GM21515 (cell line): ENCODE measurements around the gene TJAP1.

Source experiments
- ATAC-seq: cut with Tn5 transposase; IDR thresholded peaks from one replicate; pipeline ENCODE4 v1.9.1; 2021; ENCODE audit not compliant: unreplicated experiment

Gene TJAP1

GRCh38 chr6:43477235-43478007, at the start of gene TJAP1:
TJAP1 (plus strand) TSS chr6:43477570; CDS start chr6:43499002, 21,432 bp downstream.
- ATAC-seq = peak; percentile 89

- no peak for ATAC-seq
These were observed 49.2 kb upstream of the TJAP1 start for GRCh38 chr6:43428112-43428570.

- no peak for ATAC-seq
These were observed 48.5 kb upstream of the TJAP1 start for GRCh38 chr6:43428874-43429273.

GRCh38 chr6:43432009-43432945, 45.1 kb upstream of the TJAP1 start:
- no peak for ATAC-seq

GRCh38 chr6:43433148-43433547, 44.2 kb upstream of the TJAP1 start:
- ATAC-seq = no peak

- ATAC-seq = no peak
These were observed 43.1 kb upstream of the TJAP1 start for GRCh38 chr6:43434001-43434840.

GRCh38 chr6:43434943-43435342, 42.4 kb upstream of the TJAP1 start:
- ATAC-seq = no peak

- no peak for ATAC-seq
These were observed 41.5 kb upstream of the TJAP1 start for GRCh38 chr6:43435682-43436437.

GRCh38 chr6:43436577-43437282, 40.6 kb upstream of the TJAP1 start:
- no peak for ATAC-seq

- ATAC-seq = no peak
These were observed 39.7 kb upstream of the TJAP1 start for GRCh38 chr6:43437700-43438099.

GRCh38 chr6:43442935-43443334, 34.4 kb upstream of the TJAP1 start:
- ATAC-seq = no peak

GRCh38 chr6:43444036-43444435, 33.3 kb upstream of the TJAP1 start:
- no peak for ATAC-seq

GRCh38 chr6:43444582-43444981, 32.8 kb upstream of the TJAP1 start:
- ATAC-seq = no peak

- no peak for ATAC-seq
These were observed 31.8 kb upstream of the TJAP1 start for GRCh38 chr6:43445576-43445975.

GRCh38 chr6:43447604-43448003, 29.8 kb upstream of the TJAP1 start:
- ATAC-seq = no peak

- no peak for ATAC-seq
These were observed 28.5 kb upstream of the TJAP1 start for GRCh38 chr6:43448916-43449315.

- no peak for ATAC-seq
These were observed 26.7 kb upstream of the TJAP1 start for GRCh38 chr6:43450699-43451131.

GRCh38 chr6:43451348-43451747, 26.0 kb upstream of the TJAP1 start:
- ATAC-seq = no peak

GRCh38 chr6:43451939-43452338, 25.4 kb upstream of the TJAP1 start:
- ATAC-seq = no peak

- no peak for ATAC-seq
These were observed 24.5 kb upstream of the TJAP1 start for GRCh38 chr6:43452896-43453295.
